Loucy (cell line): Measurements from ENCODE around the gene AIG1.

Experiments used
- H2AFZ ChIP-seq: fragments of 200-600 bp; sonication (generic); 2 replicates; pipeline ENCODE4 v1.6.0; 2016; ENCODE audit warnings: antibody characterized with exemption, mild to moderate bottlenecking, low read length, moderate library complexity
- H3F3A ChIP-seq: fragments of 200-600 bp; 2 replicates; pipeline ENCODE4 v1.6.0; 2016; ENCODE audit warnings: antibody characterized with exemption, low read depth, mild to moderate bottlenecking
- H3K27me3 ChIP-seq: fragments of 200-600 bp; sonication (generic); 2 replicates; pipeline ENCODE4 v1.6.1; 2014; ENCODE audit warnings: low read length, mild to moderate bottlenecking; ENCODE audit not compliant: insufficient read depth, poor library complexity, severe bottlenecking
- H3K36me3 ChIP-seq: fragments of 200-600 bp; sonication (generic); 2 replicates; pipeline ENCODE4 v1.6.1; 2016; ENCODE audit warnings: low read length; ENCODE audit not compliant: insufficient read depth
- H3K4me1 ChIP-seq: fragments of 200-600 bp; sonication (generic); 2 replicates; pipeline ENCODE4 v1.5.1; 2014; ENCODE audit warnings: low read length, mild to moderate bottlenecking; ENCODE audit not compliant: insufficient read depth, poor library complexity, severe bottlenecking
- H3K4me2 ChIP-seq: fragments of 200-600 bp; sonication (generic); 2 replicates; pipeline ENCODE4 v1.6.0; 2014; ENCODE audit warnings: antibody characterized with exemption, low read length, low read depth, mild to moderate bottlenecking; ENCODE audit not compliant: poor library complexity, severe bottlenecking
- H3K4me3 ChIP-seq: fragments of 200-600 bp; sonication (generic); 2 replicates; pipeline ENCODE4 v1.5.1; 2014; ENCODE audit warnings: low read length, mild to moderate bottlenecking, mixed read lengths; ENCODE audit not compliant: poor library complexity, severe bottlenecking
- H3K79me2 ChIP-seq: fragments of 200-600 bp; sonication (generic); 2 replicates; pipeline ENCODE4 v1.6.1; 2014; ENCODE audit warnings: low read length; ENCODE audit not compliant: insufficient read depth
- H3K9ac ChIP-seq: fragments of 200-600 bp; sonication (generic); 2 replicates; pipeline ENCODE4 v1.6.0; 2014; ENCODE audit warnings: mild to moderate bottlenecking, low read depth, low read length, moderate library complexity; ENCODE audit not compliant: poor library complexity, severe bottlenecking
- H3K9me2 ChIP-seq: fragments of 200-600 bp; sonication (generic); replicated peaks from 2 replicates; pipeline ENCODE4 v1.6.1; 2016; ENCODE audit warnings: low read depth, low read length, mixed read lengths
- H3K9me3 ChIP-seq: fragments of 200-600 bp; sonication (generic); 2 replicates; pipeline ENCODE4 v1.6.1; 2014; ENCODE audit warnings: mild to moderate bottlenecking, antibody characterized with exemption, low read length, low read depth; ENCODE audit not compliant: insufficient read depth
- H4K20me1 ChIP-seq: fragments of 200-600 bp; sonication (generic); 2 replicates; pipeline ENCODE4 v1.6.0; 2014; ENCODE audit warnings: antibody characterized with exemption, low read length, mild to moderate bottlenecking; ENCODE audit not compliant: insufficient read depth, poor library complexity, severe bottlenecking
- EZH2phosphoT487 ChIP-seq: fragments of 200-600 bp; IDR thresholded peaks from 2 replicates; pipeline ENCODE4 v1.6.1; 2018; ENCODE audit warnings: antibody characterized with exemption, mild to moderate bottlenecking, moderate library complexity, borderline replicate concordance
- TF ChIP-seq, protein P1 (sequence below): fragments of 200-600 bp; sonication (generic); conservative IDR thresholded peaks from 2 replicates; pipeline ENCODE4 v1.5.1; 2014; ENCODE audit warnings: mild to moderate bottlenecking, antibody characterized with exemption, low read length

AIG1 gene

GRCh38 chr6:143096403-143096802 is 35.7 kb downstream of the AIG1 start:
- Histone ChIP-seq H4K20me1 (no peaks in the 10 kb centered on the region), H3K4me2 (no peak overlapping the region), H3K9ac (no peak overlapping the region)

DNA sequence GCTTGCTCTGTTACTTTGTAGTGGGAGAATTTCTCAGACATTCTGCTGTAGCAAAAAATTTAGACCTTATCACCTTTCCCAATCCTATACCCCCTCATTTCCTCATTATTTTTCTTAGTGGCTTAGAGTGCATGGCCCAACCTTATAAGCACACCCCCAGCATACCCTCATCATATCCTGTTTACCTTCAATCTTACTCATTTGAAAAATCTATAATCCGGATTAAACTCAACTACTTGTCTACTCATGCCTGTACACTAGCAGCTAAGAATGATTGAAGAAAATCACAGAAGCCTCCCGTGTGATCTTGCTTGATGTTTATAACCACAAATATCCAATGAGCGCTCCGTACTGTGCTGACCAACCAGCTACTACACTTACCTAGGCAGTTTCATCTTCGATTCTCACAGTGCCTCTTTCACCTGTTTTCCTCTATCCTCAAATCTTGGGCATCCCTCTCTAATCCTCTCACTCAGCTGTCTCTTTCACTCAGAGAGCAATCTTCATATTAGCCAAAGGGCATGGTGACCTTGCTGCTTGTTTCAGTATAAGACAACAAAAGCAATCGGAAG is 36.6 kb downstream of the AIG1 start:
- Histone ChIP-seq H3K79me2 (no peaks in the 10 kb centered on the region), H3K27me3 (no peaks in the 10 kb centered on the region), H3F3A (no peaks in the 10 kb centered on the region), H3K4me1 (peaks cover 12% of the 10 kb centered on the region), H3K36me3 (no peaks in the 10 kb centered on the region), H2AFZ (no peak overlapping the region), H3K9ac (no peak overlapping the region), H3K4me2 (no peak overlapping the region), H3K9me2 (no peaks in the 10 kb centered on the region), H3K9me3 (no peaks in the 10 kb centered on the region), H3K4me3 (no peak overlapping the region), H4K20me1 (no peaks in the 10 kb centered on the region)
- TF ChIP-seq, protein P1, sequence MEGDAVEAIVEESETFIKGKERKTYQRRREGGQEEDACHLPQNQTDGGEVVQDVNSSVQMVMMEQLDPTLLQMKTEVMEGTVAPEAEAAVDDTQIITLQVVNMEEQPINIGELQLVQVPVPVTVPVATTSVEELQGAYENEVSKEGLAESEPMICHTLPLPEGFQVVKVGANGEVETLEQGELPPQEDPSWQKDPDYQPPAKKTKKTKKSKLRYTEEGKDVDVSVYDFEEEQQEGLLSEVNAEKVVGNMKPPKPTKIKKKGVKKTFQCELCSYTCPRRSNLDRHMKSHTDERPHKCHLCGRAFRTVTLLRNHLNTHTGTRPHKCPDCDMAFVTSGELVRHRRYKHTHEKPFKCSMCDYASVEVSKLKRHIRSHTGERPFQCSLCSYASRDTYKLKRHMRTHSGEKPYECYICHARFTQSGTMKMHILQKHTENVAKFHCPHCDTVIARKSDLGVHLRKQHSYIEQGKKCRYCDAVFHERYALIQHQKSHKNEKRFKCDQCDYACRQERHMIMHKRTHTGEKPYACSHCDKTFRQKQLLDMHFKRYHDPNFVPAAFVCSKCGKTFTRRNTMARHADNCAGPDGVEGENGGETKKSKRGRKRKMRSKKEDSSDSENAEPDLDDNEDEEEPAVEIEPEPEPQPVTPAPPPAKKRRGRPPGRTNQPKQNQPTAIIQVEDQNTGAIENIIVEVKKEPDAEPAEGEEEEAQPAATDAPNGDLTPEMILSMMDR, result no peak
- no peak for TF ChIP-seq EZH2phosphoT487

More at GRCh38 chr6:143096403-143096802, 35.7 kb downstream of the AIG1 start:
- Histone ChIP-seq H3K27me3 (no peaks in the 10 kb centered on the region), H3K79me2 (no peaks in the 10 kb centered on the region), H3F3A (no peaks in the 10 kb centered on the region), H2AFZ (no peak overlapping the region), H3K9me3 (no peaks in the 10 kb centered on the region), H3K4me3 (no peak overlapping the region), H3K36me3 (no peaks in the 10 kb centered on the region), H3K9me2 (no peaks in the 10 kb centered on the region), H3K4me1 (peaks cover 12% of the 10 kb centered on the region)
- TF ChIP-seq, protein P1, result no peak
- no peak for TF ChIP-seq EZH2phosphoT487

GRCh38 chr6:143098054-143098671 is 37.5 kb downstream of the AIG1 start:
- Histone ChIP-seq H3K79me2 (no peaks in the 10 kb centered on the region), H3K27me3 (no peaks in the 10 kb centered on the region), H3K36me3 (no peaks in the 10 kb centered on the region), H3K4me2 (no peak overlapping the region), H3K4me3 (no peak overlapping the region), H3K9ac (no peak overlapping the region), H2AFZ (no peak overlapping the region), H3F3A (no peaks in the 10 kb centered on the region), H3K9me3 (no peaks in the 10 kb centered on the region), H4K20me1 (no peaks in the 10 kb centered on the region), H3K4me1 (peaks cover 12% of the 10 kb centered on the region), H3K9me2 (no peaks in the 10 kb centered on the region)
- no peak for TF ChIP-seq EZH2phosphoT487
- TF ChIP-seq, protein P1, result no peak
